Effector memory CD4-positive, alpha-beta T cell (primary cell): Measurements from ENCODE around the gene CDIP1.

Experiments used
- DNase-seq, 3 donors: peaks; one replicate each; pipeline ENCODE4 v3.0.0-alpha.2; 2020
- H3K27ac ChIP-seq: 2 replicates; pipeline ENCODE4 v1.7.0; 2013; ENCODE audit warnings: mild to moderate bottlenecking, low read length, moderate library complexity; ENCODE audit not compliant: insufficient read depth, poor library complexity, severe bottlenecking
- H3K27me3 ChIP-seq: replicated peaks from 2 replicates; pipeline ENCODE4 v1.7.0; 2013; ENCODE audit warnings: mild to moderate bottlenecking, low read length; ENCODE audit not compliant: insufficient read depth, control insufficient read depth, poor library complexity, severe bottlenecking
- H3K36me3 ChIP-seq: 2 replicates; pipeline ENCODE4 v1.7.0; 2013; ENCODE audit warnings: mild to moderate bottlenecking, low read length, moderate library complexity; ENCODE audit not compliant: control insufficient read depth, insufficient read depth
- H3K4me1 ChIP-seq: 2 replicates; pipeline ENCODE4 v1.7.0; 2013; ENCODE audit warnings: low read length, mild to moderate bottlenecking; ENCODE audit not compliant: control insufficient read depth, insufficient read depth, poor library complexity, severe bottlenecking
- H3K4me3 ChIP-seq: 2 replicates; pipeline ENCODE4 v1.7.0; 2013; ENCODE audit warnings: low read length, low read depth, mild to moderate bottlenecking; ENCODE audit not compliant: insufficient read depth, poor library complexity, severe bottlenecking
- H3K9me3 ChIP-seq: 2 replicates; pipeline ENCODE4 v1.7.0; 2013; ENCODE audit warnings: mild to moderate bottlenecking, low read length, moderate library complexity; ENCODE audit not compliant: control insufficient read depth

The CDIP1 gene

GRCh38 chr16:4461250-4462085 lies 77.1 kb downstream of the CDIP1 start:
- H3K36me3 ChIP-seq = peaks cover 38% of the 10 kb centered on the region
- H3K9me3 ChIP-seq = no peaks in the 10 kb centered on the region
- no peak overlapping the region for H3K27ac ChIP-seq
- H3K27me3 ChIP-seq = no peaks in the 10 kb centered on the region
- peaks cover 21% of the 10 kb centered on the region for H3K4me1 ChIP-seq
- no peak for DNase-seq
- H3K4me3 ChIP-seq = no peak overlapping the region

GRCh38 chr16:4460936-4461249 lies 77.7 kb downstream of the CDIP1 start:
- no peak for DNase-seq
- Histone ChIP-seq H3K4me1 (peaks cover 15% of the 10 kb centered on the region), H3K4me3 (no peak overlapping the region), H3K27ac (no peak overlapping the region), H3K36me3 (peaks cover 40% of the 10 kb centered on the region), H3K9me3 (no peaks in the 10 kb centered on the region), H3K27me3 (no peaks in the 10 kb centered on the region)
